Activated naive CD8-positive, alpha-beta T cell treated with anti-CD3 and anti-CD28 coated beads, Interleukin-2, amount 50 U/mL, for 24 hours (primary cell): ENCODE results near the gene INSRR.

Source experiments
- ATAC-seq: fragments of 150-1000 bp; cut with Tn5 transposase; one replicate; pipeline ENCODE4 v1.10.0; 2021
- DNase-seq: peaks from one replicate; pipeline ENCODE4 v3.0.0; 2021
- H3K27ac Mint-ChIP-seq: one replicate; pipeline ENCODE4 v1.8.0; 2021; ENCODE audit warnings: mild to moderate bottlenecking, mixed read lengths
- H3K27me3 Mint-ChIP-seq: one replicate; pipeline ENCODE4 v1.8.0; 2021; ENCODE audit warnings: mixed read lengths
- H3K36me3 Mint-ChIP-seq: one replicate; pipeline ENCODE4 v1.8.0; 2021; ENCODE audit warnings: low read depth, mixed read lengths
- H3K4me1 Mint-ChIP-seq: one replicate; pipeline ENCODE4 v1.8.0; 2021; ENCODE audit warnings: mixed read lengths
- H3K4me3 Mint-ChIP-seq: one replicate; pipeline ENCODE4 v1.8.0; 2021; ENCODE audit warnings: mild to moderate bottlenecking, moderate library complexity, mixed read lengths
- H3K9me3 Mint-ChIP-seq: one replicate; pipeline ENCODE4 v1.8.0; 2021; ENCODE audit warnings: mixed read lengths

INSRR gene

GRCh38 chr1:156808186-156809030 lies 50.5 kb downstream of the INSRR start:
- Mint-ChIP-seq H3K9me3 (no peaks in the 10 kb centered on the region), H3K4me3 (no peak overlapping the region), H3K4me1 (peaks cover 71% of the 10 kb centered on the region), H3K36me3 (peaks cover 73% of the 10 kb centered on the region), H3K27me3 (no peaks in the 10 kb centered on the region), H3K27ac (peak overlapping the region; percentile 87)
- DNase-seq (no peak), ATAC-seq (no peak)

- H3K36me3 Mint-ChIP-seq = peaks cover 65% of the 10 kb centered on the region
- H3K9me3 Mint-ChIP-seq = no peaks in the 10 kb centered on the region
- H3K27me3 Mint-ChIP-seq = no peaks in the 10 kb centered on the region
- peaks cover 63% of the 10 kb centered on the region for H3K4me1 Mint-ChIP-seq
- peak overlapping the region; percentile 87 for H3K27ac Mint-ChIP-seq
- ATAC-seq (peak; percentile 17), DNase-seq (no peak)
- peak overlapping the region; percentile 18 for H3K4me3 Mint-ChIP-seq
Observed at GRCh38 chr1:156807627-156808026, 51.3 kb downstream of the INSRR start.

DNA sequence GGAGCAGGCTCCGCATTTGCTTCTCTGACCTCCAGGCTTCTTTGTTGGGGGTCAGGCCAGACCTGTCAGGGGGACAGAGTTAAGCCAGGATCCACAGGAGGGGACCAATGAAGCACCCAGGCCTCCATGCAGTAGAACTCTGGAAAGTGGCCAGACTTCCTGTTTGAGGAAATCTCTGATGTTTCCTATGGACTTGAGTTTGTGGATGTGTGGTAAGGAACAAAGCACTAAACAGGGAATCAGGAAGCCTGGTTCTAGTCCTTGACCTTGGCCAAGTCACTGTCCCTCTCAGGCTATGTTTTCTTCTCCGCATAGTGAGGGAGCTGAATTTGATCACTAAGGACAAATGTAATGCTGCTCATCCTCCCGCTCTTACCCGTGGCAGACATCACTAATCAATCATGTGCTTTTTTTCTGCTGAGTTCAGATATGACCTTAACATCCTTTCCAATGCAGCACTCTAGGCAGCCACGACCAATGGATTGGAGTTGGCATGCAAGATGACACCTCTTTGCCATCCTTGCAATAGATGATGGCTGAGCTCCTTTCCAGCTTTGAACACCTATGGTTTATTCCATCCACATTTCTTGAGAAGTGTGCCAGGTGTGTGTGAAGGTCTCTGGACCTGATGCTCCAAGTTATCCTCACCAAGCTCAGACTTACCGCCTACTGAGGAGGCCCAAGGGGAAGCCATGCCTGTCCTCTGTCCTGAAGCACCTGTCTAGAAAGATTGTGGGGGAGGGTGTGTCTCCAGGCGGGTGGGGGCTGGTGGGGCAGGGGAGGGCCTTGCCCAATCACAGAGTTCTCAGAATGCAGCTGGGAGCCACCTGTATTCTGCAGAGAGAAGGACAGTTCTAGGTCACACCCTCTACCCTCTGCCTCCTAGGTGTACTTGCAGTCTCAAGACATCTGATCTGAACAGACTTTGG lies 52.1 kb downstream of the INSRR start:
- no peak for DNase-seq
- Mint-ChIP-seq H3K4me1 (peaks cover 58% of the 10 kb centered on the region), H3K9me3 (no peaks in the 10 kb centered on the region), H3K27ac (peak overlapping the region; percentile 87), H3K4me3 (no peak overlapping the region), H3K27me3 (no peaks in the 10 kb centered on the region), H3K36me3 (peaks cover 56% of the 10 kb centered on the region)
- ATAC-seq = no peak

GRCh38 chr1:156805766-156806511 lies 53.0 kb downstream of the INSRR start:
- no peak for DNase-seq
- Mint-ChIP-seq H3K4me1 (peaks cover 56% of the 10 kb centered on the region), H3K27me3 (no peaks in the 10 kb centered on the region), H3K4me3 (no peak overlapping the region), H3K36me3 (peaks cover 53% of the 10 kb centered on the region), H3K27ac (peak overlapping the region; percentile 56), H3K9me3 (no peaks in the 10 kb centered on the region)
- ATAC-seq = no peak

GRCh38 chr1:156804572-156805243 lies 54.2 kb downstream of the INSRR start:
- ATAC-seq = no peak

GRCh38 chr1:156804026-156804425 lies 54.9 kb downstream of the INSRR start:
- Mint-ChIP-seq H3K9me3 (no peaks in the 10 kb centered on the region), H3K4me1 (peaks cover 42% of the 10 kb centered on the region), H3K27me3 (no peaks in the 10 kb centered on the region), H3K27ac (peak overlapping the region; percentile 76), H3K4me3 (no peak overlapping the region), H3K36me3 (peaks cover 47% of the 10 kb centered on the region)
- DNase-seq = no peak
- peak; percentile 6 for ATAC-seq

More at GRCh38 chr1:156804572-156805243, 54.2 kb downstream of the INSRR start:
- H3K4me1 Mint-ChIP-seq = peaks cover 46% of the 10 kb centered on the region
- no peaks in the 10 kb centered on the region for H3K27me3 Mint-ChIP-seq
- no peak for DNase-seq
- peak overlapping the region; percentile 76 for H3K27ac Mint-ChIP-seq
- no peak overlapping the region for H3K4me3 Mint-ChIP-seq
- no peaks in the 10 kb centered on the region for H3K9me3 Mint-ChIP-seq
- H3K36me3 Mint-ChIP-seq = peaks cover 48% of the 10 kb centered on the region

DNA sequence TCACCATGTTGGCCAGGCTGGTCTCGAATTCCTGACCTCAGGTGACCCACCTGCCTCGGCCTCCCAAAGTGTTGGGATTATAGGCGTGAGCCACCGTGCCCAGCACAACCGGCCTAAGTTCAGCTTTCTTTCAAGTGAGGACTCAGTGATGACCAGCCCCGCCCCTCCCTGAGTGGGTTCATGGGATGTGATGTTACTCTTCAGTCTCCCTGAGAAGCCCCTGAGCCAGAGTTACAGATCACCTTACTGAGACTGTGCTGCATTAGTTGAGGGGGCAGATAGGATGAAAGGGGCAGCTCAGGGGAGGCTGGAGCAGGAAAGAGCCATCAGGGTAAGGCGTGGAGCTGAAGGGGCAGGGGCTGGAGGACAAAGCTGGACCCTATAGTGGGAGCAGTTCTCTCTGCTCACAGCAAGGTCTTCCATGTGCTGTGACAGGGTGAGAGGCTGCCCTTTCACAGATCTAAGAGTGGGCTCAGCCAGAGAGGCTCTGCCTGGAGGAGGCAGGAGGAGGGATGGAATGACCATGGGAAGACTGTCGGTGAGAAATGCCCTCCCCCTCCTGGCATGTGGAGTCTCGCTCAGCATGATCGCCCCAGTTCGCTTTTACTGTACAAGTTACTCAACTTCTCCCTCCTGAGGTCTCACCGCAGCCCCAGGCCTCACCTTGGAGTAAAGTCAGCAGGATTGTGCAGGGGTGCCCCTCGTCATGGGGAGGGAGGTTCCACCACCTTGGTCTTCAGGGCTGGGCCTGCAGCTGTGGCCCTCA lies 55.6 kb downstream of the INSRR start:
- H3K27me3 Mint-ChIP-seq = no peaks in the 10 kb centered on the region
- H3K27ac Mint-ChIP-seq = peak overlapping the region; percentile 76
- H3K4me3 Mint-ChIP-seq = no peak overlapping the region
- ATAC-seq (peak; percentile 13), DNase-seq (no peak)
- H3K4me1 Mint-ChIP-seq = peaks cover 34% of the 10 kb centered on the region
- H3K36me3 Mint-ChIP-seq = peaks cover 41% of the 10 kb centered on the region
- H3K9me3 Mint-ChIP-seq = no peaks in the 10 kb centered on the region

GRCh38 chr1:156802421-156802935 lies 56.4 kb downstream of the INSRR start:
- no peak for DNase-seq
- H3K27me3 Mint-ChIP-seq = no peaks in the 10 kb centered on the region
- no peak overlapping the region for H3K4me3 Mint-ChIP-seq

DNA sequence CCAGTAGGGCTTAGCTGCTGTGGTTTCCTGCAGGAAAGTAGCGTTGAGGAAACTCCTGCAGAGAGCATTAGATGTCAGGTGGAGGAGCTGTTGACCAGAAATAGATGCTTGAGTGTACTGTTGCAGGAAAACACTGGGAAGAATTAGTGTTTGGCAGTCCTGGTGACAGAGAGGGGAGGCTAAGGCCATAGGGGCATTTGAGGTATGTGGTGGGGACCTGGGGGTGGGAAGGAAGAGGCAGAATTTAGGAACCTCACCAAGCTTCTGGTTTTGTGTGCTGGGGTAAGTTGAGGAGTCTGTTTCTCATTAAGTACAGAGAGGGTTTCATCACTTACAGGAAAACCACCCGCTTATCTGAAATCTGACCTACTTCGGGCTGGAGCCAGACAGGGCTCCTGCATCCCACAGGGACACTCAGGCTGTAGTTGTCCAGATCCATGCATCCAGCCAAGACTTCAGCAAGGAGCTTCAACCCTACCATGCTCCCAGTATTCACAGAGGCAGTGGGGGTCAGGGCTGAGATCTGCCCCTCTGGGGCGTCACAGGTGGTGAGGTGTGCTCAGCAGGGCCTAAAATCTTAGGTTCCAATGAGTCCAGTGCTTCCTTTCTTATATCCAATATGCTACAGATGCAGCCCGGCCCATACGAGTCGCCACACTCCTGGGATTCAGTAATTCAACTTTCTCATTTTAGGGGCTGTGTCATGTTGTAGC lies 57.4 kb downstream of the INSRR start:
- DNase-seq = no peak
- Mint-ChIP-seq H3K4me3 (no peak overlapping the region), H3K4me1 (peaks cover 19% of the 10 kb centered on the region), H3K27ac (peak overlapping the region; percentile 71), H3K9me3 (no peaks in the 10 kb centered on the region), H3K36me3 (peaks cover 36% of the 10 kb centered on the region), H3K27me3 (no peaks in the 10 kb centered on the region)
- peak; percentile 3 for ATAC-seq

More at GRCh38 chr1:156802421-156802935, 56.4 kb downstream of the INSRR start:
- H3K36me3 Mint-ChIP-seq = peaks cover 41% of the 10 kb centered on the region
- H3K9me3 Mint-ChIP-seq = no peaks in the 10 kb centered on the region
- peaks cover 26% of the 10 kb centered on the region for H3K4me1 Mint-ChIP-seq
- ATAC-seq = no peak
- H3K27ac Mint-ChIP-seq = peak overlapping the region; percentile 76

GRCh38 chr1:156797212-156797871 lies 61.6 kb downstream of the INSRR start:
- H3K4me1 Mint-ChIP-seq = peaks cover 9% of the 10 kb centered on the region
- peaks cover 55% of the 10 kb centered on the region for H3K36me3 Mint-ChIP-seq
- H3K27me3 Mint-ChIP-seq = no peaks in the 10 kb centered on the region
- H3K9me3 Mint-ChIP-seq = no peaks in the 10 kb centered on the region
- ATAC-seq (peak; percentile 44), DNase-seq (peak; percentile 60)
- no peak overlapping the region for H3K4me3 Mint-ChIP-seq
- H3K27ac Mint-ChIP-seq = no peak overlapping the region

DNA sequence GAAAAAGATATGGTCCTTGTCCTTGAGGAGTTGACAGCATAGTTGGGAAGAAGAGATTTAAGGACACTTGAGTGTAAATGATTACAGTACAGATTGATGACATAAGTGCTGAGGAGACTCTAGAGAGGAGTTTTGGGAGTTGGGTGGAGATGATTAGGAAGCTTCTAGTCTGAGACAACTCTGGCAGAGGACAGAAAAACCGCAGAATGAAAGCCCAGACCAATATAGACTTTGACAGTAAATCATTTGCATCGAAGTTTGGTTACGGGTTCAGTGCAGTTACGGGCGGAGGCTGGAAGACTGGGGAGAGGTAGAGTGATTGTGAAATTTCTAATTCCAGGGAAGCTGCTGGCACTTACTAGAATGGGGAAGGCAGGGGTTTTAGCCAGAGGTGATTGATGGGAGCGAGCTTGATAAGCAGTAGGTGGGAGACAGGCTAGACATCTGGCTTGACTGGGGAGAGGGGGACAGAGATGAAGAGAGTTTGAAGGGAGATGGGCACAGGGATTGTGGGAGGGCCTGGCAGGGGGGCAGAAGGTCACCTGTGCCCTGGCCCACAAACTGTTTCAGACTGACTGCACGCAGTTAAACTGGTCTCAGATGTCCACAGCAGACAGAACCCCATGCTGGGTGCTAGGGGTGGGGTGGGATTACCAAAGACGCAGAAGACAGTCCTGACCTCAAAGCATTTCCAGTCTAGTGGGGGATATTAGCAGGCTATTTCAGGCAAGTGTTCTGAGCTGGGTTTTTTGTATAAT lies 62.4 kb downstream of the INSRR start:
- ATAC-seq (no peak), DNase-seq (no peak)
- H3K36me3 Mint-ChIP-seq = peaks cover 60% of the 10 kb centered on the region
- H3K27ac Mint-ChIP-seq = no peak overlapping the region
- H3K9me3 Mint-ChIP-seq = no peaks in the 10 kb centered on the region
- no peaks in the 10 kb centered on the region for H3K27me3 Mint-ChIP-seq
- peaks cover 4% of the 10 kb centered on the region for H3K4me1 Mint-ChIP-seq
- no peak overlapping the region for H3K4me3 Mint-ChIP-seq

DNA sequence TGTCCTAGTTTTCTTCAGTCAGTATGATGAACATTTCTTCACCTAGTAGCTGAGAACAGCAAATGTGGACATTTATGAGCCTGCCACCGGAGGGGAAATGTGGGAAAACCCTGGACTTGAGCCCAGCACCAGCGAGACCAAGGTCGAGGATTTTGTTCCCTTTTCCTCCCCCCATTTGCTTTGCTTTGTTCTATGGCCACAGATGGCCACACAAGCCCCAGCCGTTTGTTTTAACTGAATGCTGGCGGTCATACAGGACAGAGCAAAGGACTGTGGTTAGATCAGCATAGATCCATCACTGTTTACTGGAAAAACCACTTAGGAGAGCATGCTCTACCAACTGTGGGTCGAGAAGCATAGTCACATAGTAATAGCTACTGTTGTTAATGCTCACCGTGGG lies 63.1 kb downstream of the INSRR start:
- Mint-ChIP-seq H3K9me3 (no peaks in the 10 kb centered on the region), H3K4me3 (no peak overlapping the region), H3K36me3 (peaks cover 61% of the 10 kb centered on the region), H3K27me3 (no peaks in the 10 kb centered on the region), H3K27ac (no peak overlapping the region), H3K4me1 (no peaks in the 10 kb centered on the region)
- DNase-seq (no peak), ATAC-seq (no peak)
